GM21737 (cell line): ENCODE measurements around the gene LDLRAD3.

Source experiments
- ATAC-seq: cut with Tn5 transposase; IDR thresholded peaks from one replicate; pipeline ENCODE4 v1.9.1; 2021; ENCODE audit warnings: mild to moderate bottlenecking, moderate library complexity; ENCODE audit not compliant: unreplicated experiment

LDLRAD3 gene

GRCh38 chr11:36261094-36261493 is 317.2 kb downstream of the LDLRAD3 start:
- no peak for ATAC-seq

- no peak for ATAC-seq
These were observed 320.4 kb downstream of the LDLRAD3 start for GRCh38 chr11:36264011-36264972.

- no peak for ATAC-seq
These were observed 321.1 kb downstream of the LDLRAD3 start for GRCh38 chr11:36264973-36265344.

- no peak for ATAC-seq
These were observed 322.1 kb downstream of the LDLRAD3 start for GRCh38 chr11:36265793-36266628.

- no peak for ATAC-seq
These were observed 322.9 kb downstream of the LDLRAD3 start for GRCh38 chr11:36266767-36267166.

GRCh38 chr11:36268337-36268985 is 324.6 kb downstream of the LDLRAD3 start:
- ATAC-seq, result no peak

GRCh38 chr11:36270701-36271100 is 326.8 kb downstream of the LDLRAD3 start:
- no peak for ATAC-seq

- ATAC-seq, result no peak
These were observed 328.0 kb downstream of the LDLRAD3 start for GRCh38 chr11:36271794-36272407.

- no peak for ATAC-seq
These were observed 329.2 kb downstream of the LDLRAD3 start for GRCh38 chr11:36273110-36273509.

GRCh38 chr11:36274414-36274813 is 330.6 kb downstream of the LDLRAD3 start:
- ATAC-seq, result no peak

- no peak for ATAC-seq
These were observed 334.8 kb downstream of the LDLRAD3 start for GRCh38 chr11:36278531-36279282.

- no peak for ATAC-seq
These were observed 336.7 kb downstream of the LDLRAD3 start for GRCh38 chr11:36280531-36280930.
